Smooth muscle cell of the pulmonary artery (primary cell): ENCODE data around the gene CORO1A. TPM values are rescaled to one million over a fixed set of nuclear protein-coding genes. Genes with fewer than 3 reads are reported as not detected.

ENCODE experiments used
- total RNA-seq: library from RNA; depleted of rRNA; stranded (reverse); fragments of >200 nt; gene quantifications from 2 replicates; pipeline ENCODE4 v1.2.3, GENCODE V29; 2014

Gene CORO1A
- 0.20 and 0.33 TPM in 2 replicates for total RNA-seq

DNA sequence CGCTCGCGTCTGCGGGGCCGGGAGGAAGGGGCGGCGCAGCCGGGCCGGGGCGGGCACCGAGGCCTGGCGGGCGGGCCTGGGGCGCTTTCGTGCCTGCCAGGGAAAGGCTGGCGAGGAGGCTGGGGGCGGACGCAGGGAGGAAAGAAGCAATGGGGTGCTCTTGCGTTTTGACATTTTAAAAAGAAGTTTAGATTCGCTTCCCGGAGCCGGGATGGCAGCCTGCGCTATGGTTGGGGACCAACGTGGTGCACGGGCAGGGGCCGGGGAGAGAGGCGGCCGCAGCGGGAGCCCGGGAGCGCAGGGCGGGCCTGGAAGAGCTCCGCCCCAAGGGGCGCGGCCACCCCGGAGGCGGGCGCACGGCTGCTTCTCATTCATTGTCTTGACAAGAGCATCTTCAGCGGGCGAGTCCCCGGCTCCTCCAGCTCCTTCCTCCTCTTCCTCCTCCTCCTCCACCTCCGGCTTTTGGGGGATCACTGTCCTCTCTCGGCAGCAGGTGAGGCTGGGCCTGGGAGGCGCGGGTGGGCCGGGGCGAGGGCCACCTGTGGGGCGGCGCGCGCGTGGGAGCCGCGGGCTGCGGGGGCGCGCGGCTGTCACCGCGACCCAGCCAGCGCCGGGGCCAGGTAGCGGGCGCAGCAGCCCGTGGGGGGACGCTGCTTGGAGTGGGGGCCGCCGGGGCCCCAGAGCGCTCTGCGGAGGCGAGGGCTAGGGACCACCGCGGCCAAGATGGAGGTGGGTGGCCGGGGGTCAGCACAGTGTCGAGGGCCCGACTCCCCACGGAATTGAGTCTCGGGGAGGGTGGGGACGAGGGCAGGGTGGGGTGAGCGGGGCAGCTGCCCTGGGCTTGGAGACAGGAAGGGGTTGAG lies at the start of gene CORO1A:
Gene CORO1A (plus strand): TSS at position 370 of the 863 bp plus-strand sequence. CDS start 1,608 bp downstream, outside the sequence.

DNA sequence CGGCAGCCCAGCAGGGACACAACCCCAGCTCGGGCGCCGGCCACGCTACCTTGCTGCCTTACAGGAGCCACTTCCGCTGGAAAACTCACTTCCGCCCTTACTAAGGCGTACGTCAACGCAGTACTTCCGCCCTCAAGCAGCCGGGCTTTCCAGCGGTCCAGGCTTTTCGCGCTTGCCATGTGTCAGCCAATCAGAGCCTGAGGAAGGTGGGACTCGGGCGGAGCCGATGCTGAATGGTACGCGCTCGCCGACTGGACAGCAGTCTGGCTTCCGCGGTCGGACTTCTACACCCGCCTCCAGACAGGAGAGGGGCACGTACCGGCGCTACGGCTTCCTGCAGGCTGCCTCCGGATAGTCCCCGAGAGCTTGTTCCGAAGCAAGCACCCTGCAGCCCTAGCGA lies 10.2 kb downstream of the CORO1A start, which contains the start of the genes BOLA2B and SLX1A:
Gene BOLA2B (minus strand): TSS at position 52 of the 400 bp plus-strand sequence. CDS start 71 bp downstream, outside the sequence.
Gene SLX1A (plus strand): TSS at position 261 of the 400 bp plus-strand sequence. CDS start 210 bp downstream, outside the sequence.

GRCh38 chr16:30199049-30199448 lies 15.6 kb downstream of the CORO1A start, which contains the start of gene SULT1A3:
SULT1A3 (plus strand) TSS chr16:30199255; CDS start chr16:30200729, 1,474 bp downstream.

Other genes starting within 250 kb of the CORO1A start
- gene TMEM219, start 221.5 kb upstream of the CORO1A start, total RNA-seq: 81.6 and 84.1 TPM in 2 replicates
- gene TAOK2, start 209.7 kb upstream of the CORO1A start, total RNA-seq: 57.6 and 60.2 TPM in 2 replicates
- 5.6 and 5.9 TPM in 2 replicates for gene HIRIP3, start 188.0 kb upstream of the CORO1A start, total RNA-seq
- gene INO80E, start 187.4 kb upstream of the CORO1A start, total RNA-seq: 15.2 and 23.6 TPM in 2 replicates
- 0.20 and 0.33 TPM in 2 replicates for gene DOC2A, start 172.6 kb upstream of the CORO1A start, total RNA-seq
- gene C16orf92, start 160.4 kb upstream of the CORO1A start, total RNA-seq: not detected in 2 replicates
- 0.10 and 0.26 TPM in 2 replicates for gene TLCD3B, start 152.3 kb upstream of the CORO1A start, total RNA-seq
- 1,333 and 1,606 TPM in 2 replicates for gene ALDOA, start 117.8 kb upstream of the CORO1A start, total RNA-seq
- 124 and 137 TPM in 2 replicates for gene PPP4C, start 107.6 kb upstream of the CORO1A start, total RNA-seq
- gene TBX6, start 91.7 kb upstream of the CORO1A start, total RNA-seq: 0.13 and 0.20 TPM in 2 replicates
- gene YPEL3, start 87.4 kb upstream of the CORO1A start, total RNA-seq: 13.8 and 27.0 TPM in 2 replicates
- 0.76 and 1.3 TPM in 2 replicates for gene GDPD3, start 70.1 kb upstream of the CORO1A start, total RNA-seq
- 36.8 and 39.5 TPM in 2 replicates for gene MAPK3, start 60.4 kb upstream of the CORO1A start, total RNA-seq
- gene BOLA2B, start 10.1 kb downstream of the CORO1A start, total RNA-seq: 8.5 and 19.2 TPM in 2 replicates
- 15.0 and 25.2 TPM in 2 replicates for gene SLX1A, start 10.3 kb downstream of the CORO1A start, total RNA-seq
- 2.2 and 4.0 TPM in 2 replicates for gene SULT1A3, start 15.7 kb downstream of the CORO1A start, total RNA-seq
- 0.59 and 0.73 TPM in 2 replicates for gene NPIPB13, start 64.9 kb downstream of the CORO1A start, total RNA-seq
- gene CD2BP2, start 171.7 kb downstream of the CORO1A start, total RNA-seq: 24.5 and 25.1 TPM in 2 replicates
- 36.3 and 42.3 TPM in 2 replicates for gene TBC1D10B, start 186.9 kb downstream of the CORO1A start, total RNA-seq
- not detected in 2 replicates for gene MYL11, start 191.2 kb downstream of the CORO1A start, total RNA-seq
- gene SEPTIN1, start 199.0 kb downstream of the CORO1A start, total RNA-seq: 0.13 and 0.17 TPM in 2 replicates
- 4.9 and 9.4 TPM in 2 replicates for gene ZNF48, start 211.8 kb downstream of the CORO1A start, total RNA-seq
- 9.8 and 12.4 TPM in 2 replicates for gene ZNF771, start 224.0 kb downstream of the CORO1A start, total RNA-seq
- 7.7 and 8.5 TPM in 2 replicates for gene DCTPP1, start 246.4 kb downstream of the CORO1A start, total RNA-seq